Suprapubic skin (tissue), 4 donors: Measurements from ENCODE around the gene MPP4.

ENCODE experiments used
- CTCF ChIP-seq, 2 donors: fragments of 200-600 bp in 1 of 2; fragments of 450-650 bp in 1 of 2; sonication (generic) in 1 of 2; IDR thresholded peaks; one replicate each; pipeline ENCODE4 v1.5.1; 2016 to 2019; ENCODE audit warnings: antibody characterized with exemption in 2 of 2, mild to moderate bottlenecking in 1 of 2, moderate library complexity in 1 of 2
- EP300 ChIP-seq: sonication (generic); formaldehyde crosslinking; IDR thresholded peaks from one replicate; pipeline ENCODE4 v1.6.1; 2017; ENCODE audit warnings: antibody characterized with exemption
- POLR2A ChIP-seq, 2 donors: fragments of 450-650 bp; IDR thresholded peaks; one replicate each; pipeline ENCODE4 v1.6.1; 2017; ENCODE audit warnings: antibody characterized with exemption in 2 of 2, mild to moderate bottlenecking in 2 of 2, moderate library complexity in 2 of 2
- POLR2AphosphoS5 ChIP-seq, 3 donors: sonication (generic); formaldehyde crosslinking; IDR thresholded peaks; one replicate each; pipeline ENCODE4 v1.6.1; 2017; ENCODE audit warnings: antibody characterized with exemption in 3 of 3

DNA sequence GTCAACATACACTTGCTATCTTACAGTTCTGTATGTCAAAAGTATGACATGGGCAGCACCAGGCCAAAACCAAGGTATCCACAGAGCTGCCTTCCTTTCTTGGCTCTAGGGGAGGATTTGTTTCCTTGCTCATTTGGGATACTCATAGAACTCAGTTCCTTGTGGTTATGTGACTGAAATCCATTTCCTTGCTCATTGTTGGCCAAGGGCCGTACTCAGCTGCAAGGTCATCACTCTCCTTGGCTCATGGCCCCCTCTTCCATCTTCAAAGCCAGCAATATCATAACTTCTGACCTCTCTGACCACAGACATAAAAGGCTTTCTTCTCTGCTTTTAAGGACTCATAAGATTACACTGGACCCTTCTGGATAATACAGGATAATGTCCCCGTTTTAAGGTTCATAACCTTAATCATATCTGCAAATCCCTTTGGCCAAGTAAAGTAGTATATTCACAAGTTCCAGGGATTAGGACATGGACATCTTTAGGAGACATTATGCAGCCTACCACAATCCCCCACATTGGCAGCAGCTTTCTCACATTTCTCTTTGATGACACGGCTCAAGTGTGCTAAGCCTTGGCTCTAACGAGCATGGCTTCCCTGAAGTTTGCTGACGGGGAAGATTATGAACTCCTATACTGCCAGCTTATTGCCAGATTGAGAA is 76.0 kb downstream of the MPP4 start:
- TF ChIP-seq CTCF (IDR thresholded peaks at IDR 0.05): no peak
- TF ChIP-seq POLR2AphosphoS5 (IDR thresholded peaks at IDR 0.05): no peak
- no peak for TF ChIP-seq POLR2A (IDR thresholded peaks at IDR 0.05)
- TF ChIP-seq EP300: no peak
